ENCODE results near the gene ZC3H18.

ZC3H18 gene

DNA sequence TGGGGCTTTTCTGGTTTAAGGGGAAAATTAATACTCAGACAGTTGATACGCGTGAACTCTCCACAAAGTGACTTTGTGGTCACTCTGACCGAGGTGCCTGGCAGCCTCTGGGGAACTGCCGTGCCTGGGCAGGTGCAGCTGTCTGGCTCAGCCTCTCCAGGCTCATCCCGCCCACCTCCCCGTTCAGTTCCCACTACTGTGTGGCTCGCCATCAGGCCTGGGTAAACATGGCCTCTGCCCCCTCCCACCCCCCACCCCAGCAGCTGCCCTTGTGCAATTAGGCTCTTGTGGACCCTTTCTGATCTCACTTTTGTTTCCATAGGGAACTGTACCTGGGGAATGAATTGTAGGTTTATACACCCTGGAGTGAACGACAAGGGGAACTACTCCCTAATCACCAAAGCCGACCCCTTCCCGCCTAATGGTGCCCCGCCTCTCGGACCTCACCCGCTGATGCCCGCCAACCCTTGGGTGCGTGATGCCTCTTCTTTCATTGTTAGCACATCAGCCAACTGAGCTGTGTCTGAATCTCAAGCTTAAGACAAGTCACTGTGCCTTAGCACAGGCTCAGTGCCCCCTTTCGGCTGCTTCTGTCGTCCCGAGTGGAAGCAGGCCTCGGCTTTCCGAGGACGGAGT lies 27.8 kb downstream of the ZC3H18 start:
- no peak overlapping the region for H3K4me3 ChIP-seq (ENCODE audit: low read depth, low read length)

DNA sequence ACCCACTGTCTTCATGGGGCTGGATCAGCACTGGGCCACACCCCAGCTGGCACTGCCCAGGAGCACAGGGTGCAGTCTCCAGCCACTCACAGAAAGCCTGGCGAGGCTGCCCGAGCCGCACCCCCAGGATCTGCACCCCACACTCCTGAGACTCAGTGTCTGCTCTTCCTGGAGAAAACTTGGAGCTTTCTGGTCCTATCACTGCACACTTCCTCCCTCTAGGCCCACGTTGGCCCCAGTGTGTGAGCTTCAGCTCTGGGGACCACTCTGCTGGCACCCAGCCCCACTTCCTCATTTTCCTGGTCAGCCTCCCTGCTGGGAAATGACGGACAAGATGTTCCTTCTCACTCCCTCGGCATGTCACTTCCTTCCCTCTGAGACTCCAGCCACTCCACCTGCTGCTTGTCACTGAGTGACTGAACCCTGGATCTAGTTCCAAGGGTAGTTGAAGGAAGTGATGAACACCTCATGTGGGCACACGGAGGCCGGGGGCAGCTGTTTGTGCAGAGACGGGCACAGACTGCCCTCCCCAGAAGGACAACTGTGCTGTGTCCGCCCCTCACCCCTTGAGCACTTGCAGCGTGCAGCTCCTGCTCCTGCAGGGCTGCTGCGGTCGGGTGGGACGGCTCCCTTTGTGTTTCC lies 29.0 kb downstream of the ZC3H18 start:
- DNase-seq (ENCODE audit: low read depth) = peak; percentile 99
- peak overlapping the region; percentile 23 for H3K4me3 ChIP-seq (ENCODE audit: low read depth, low read length)
- TF ChIP-seq MYC (IDR thresholded peaks at IDR 0.05; ENCODE audit: low read depth, low read length) = peak; percentile 50; the same call in 1 of the 2 replicates
- TF ChIP-seq, protein P1, sequence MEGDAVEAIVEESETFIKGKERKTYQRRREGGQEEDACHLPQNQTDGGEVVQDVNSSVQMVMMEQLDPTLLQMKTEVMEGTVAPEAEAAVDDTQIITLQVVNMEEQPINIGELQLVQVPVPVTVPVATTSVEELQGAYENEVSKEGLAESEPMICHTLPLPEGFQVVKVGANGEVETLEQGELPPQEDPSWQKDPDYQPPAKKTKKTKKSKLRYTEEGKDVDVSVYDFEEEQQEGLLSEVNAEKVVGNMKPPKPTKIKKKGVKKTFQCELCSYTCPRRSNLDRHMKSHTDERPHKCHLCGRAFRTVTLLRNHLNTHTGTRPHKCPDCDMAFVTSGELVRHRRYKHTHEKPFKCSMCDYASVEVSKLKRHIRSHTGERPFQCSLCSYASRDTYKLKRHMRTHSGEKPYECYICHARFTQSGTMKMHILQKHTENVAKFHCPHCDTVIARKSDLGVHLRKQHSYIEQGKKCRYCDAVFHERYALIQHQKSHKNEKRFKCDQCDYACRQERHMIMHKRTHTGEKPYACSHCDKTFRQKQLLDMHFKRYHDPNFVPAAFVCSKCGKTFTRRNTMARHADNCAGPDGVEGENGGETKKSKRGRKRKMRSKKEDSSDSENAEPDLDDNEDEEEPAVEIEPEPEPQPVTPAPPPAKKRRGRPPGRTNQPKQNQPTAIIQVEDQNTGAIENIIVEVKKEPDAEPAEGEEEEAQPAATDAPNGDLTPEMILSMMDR (IDR thresholded peaks at IDR 0.05; ENCODE audit: low read depth, low read length) = no peak
- TF ChIP-seq, protein P2, sequence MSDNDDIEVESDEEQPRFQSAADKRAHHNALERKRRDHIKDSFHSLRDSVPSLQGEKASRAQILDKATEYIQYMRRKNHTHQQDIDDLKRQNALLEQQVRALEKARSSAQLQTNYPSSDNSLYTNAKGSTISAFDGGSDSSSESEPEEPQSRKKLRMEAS (IDR thresholded peaks at IDR 0.05; ENCODE audit: low read depth, low read length) = no peak; the same call in 1 of the 2 replicates
- TF ChIP-seq POLR2A (IDR thresholded peaks at IDR 0.05; ENCODE audit: extremely low read depth, insufficient read length) = no peak

More for the DNA sequence above, 27.8 kb downstream of the ZC3H18 start:
- no peak for TF ChIP-seq POLR2A (IDR thresholded peaks at IDR 0.05; ENCODE audit: extremely low read depth, insufficient read length)
- TF ChIP-seq, protein P2 (IDR thresholded peaks at IDR 0.05; ENCODE audit: low read depth, low read length) = no peak
- TF ChIP-seq MYC (IDR thresholded peaks at IDR 0.05; ENCODE audit: low read depth, low read length) = no peak
- TF ChIP-seq, protein P1 (IDR thresholded peaks at IDR 0.05; ENCODE audit: low read depth, low read length) = no peak
- DNase-seq (ENCODE audit: low read depth) = peak; percentile 66

DNA sequence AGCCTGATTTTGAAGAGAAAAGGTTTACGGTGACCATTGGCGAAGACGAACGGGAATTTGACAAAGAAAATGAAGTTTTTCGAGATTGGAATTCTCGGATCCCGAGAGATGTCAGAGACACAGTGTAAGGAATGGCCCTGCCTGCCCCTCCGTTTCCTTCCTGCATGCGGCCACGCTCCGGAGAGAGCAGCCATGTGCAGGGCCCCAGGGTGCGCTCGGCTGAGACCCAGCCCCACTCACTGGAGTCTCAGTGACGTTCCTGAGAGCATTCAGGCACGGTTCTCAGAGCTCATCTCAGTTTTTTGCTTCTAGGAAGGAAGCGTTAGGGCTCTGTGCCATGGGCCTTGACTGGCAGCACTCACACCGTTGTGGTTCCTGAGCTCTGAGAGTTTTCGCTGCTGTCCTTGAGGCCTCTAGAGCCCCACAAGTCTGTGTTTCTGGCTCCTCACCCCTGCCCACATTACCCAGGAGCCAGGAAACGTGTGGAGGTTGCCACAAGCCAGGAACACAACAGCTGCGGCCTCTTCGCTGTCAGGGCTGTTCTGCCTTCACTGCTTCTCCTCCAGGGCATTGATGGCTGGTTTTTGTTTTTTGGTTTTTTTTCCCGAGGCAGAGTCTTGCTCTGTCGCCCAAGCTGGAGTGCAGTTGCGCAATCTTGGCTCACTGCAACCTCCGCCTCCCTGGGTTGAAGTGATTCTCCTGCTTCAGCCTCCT lies 29.8 kb downstream of the ZC3H18 start:
- peak; percentile 87 for DNase-seq (ENCODE audit: low read depth)

DNA sequence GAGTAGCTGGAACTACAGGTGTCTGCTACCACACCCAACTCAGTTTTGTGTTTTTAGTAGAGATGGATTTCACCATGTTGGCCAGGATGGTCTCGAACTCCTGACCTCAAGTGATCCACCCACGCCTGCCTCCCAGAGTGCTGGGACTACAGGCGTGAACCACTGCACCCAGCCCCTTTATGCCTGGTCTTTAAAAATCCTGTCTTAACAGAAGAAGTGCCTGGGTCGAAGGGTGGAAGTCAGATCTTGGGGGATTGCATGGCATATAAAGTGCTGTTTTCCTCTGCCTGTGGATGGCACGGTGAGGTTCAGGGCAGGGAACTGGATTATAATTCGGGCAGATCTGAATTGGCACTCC lies 30.3 kb downstream of the ZC3H18 start:
- no peak for DNase-seq (ENCODE audit: low read depth)
- no peak overlapping the region for H3K4me3 ChIP-seq (ENCODE audit: low read depth, low read length)
- TF ChIP-seq POLR2A (IDR thresholded peaks at IDR 0.05; ENCODE audit: extremely low read depth, insufficient read length) = no peak

More for the DNA sequence above, 29.8 kb downstream of the ZC3H18 start:
- peak overlapping the region; percentile 23 for H3K4me3 ChIP-seq (ENCODE audit: low read depth, low read length)
- TF ChIP-seq POLR2A (IDR thresholded peaks at IDR 0.05; ENCODE audit: extremely low read depth, insufficient read length) (no peak), MYC (IDR thresholded peaks at IDR 0.05; ENCODE audit: low read depth, low read length) (no peak)
- TF ChIP-seq, protein P2 (IDR thresholded peaks at IDR 0.05; ENCODE audit: low read depth, low read length) = peak; percentile 12; the same call in 1 of the 2 replicates

DNA sequence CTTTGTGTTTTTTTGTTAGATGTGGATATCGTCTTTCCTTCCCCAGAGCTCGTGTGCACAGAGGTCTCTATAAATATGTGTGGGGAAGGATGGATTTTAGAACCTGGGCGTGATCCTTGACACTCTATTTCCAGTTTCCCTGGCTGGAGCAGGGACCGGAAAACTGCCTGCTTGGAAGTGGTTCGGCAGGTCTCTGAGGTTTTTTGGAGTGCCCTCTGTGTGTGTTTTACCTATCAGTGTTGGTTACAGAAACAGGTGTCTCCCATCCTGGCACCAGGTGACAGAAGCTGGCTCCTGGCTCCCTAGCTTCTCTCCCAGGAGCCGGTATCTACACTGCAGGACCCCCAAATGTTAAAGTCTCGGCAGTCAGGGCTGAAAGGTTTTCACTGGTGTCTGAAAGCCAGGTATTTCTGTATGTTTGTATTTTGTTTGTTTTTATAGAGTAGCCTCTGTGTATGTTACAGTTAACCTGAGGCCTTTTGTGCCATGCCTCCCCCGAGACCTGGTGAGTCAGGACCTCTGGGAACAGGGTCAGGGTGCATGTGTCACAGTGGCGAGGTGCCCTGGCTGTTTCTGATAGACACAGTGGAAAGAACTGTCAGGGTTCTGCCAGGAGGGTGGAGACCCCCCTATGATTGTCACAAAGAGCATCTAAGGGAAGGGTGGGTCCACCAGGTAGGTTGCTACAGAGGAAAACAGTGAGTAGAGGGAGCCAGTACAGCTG lies 31.3 kb downstream of the ZC3H18 start:
- peak; percentile 63 for DNase-seq (ENCODE audit: low read depth)
- H3K4me3 ChIP-seq (ENCODE audit: low read depth, low read length) = no peak overlapping the region
- TF ChIP-seq, protein P1 (IDR thresholded peaks at IDR 0.05; ENCODE audit: low read depth, low read length) = no peak
- TF ChIP-seq MYC (IDR thresholded peaks at IDR 0.05; ENCODE audit: low read depth, low read length) (no peak), POLR2A (IDR thresholded peaks at IDR 0.05; ENCODE audit: extremely low read depth, insufficient read length) (no peak)
- TF ChIP-seq, protein P2 (IDR thresholded peaks at IDR 0.05; ENCODE audit: low read depth, low read length) = no peak

DNA sequence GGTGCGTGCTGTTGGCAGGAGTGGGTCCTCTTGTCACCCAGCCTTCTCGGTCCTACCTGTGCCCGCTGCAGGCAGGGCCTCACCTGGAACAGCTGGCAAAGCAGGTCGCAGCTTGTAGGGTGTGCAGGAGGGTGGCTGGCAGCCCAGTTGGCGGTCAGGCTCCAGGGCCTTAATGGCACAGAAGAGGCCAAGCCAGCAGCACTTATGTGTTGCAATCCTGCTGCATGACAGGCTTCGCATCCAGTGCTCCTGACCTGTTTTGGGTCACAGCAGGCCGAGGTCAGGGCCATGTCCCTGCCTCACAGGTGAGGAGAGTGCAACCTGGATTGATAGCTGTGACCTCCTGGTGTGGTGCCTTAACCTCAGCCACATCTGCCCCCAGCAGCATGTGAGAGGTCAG lies 31.9 kb downstream of the ZC3H18 start:
- H3K4me3 ChIP-seq (ENCODE audit: low read depth, low read length) = no peak overlapping the region
- no peak for DNase-seq (ENCODE audit: low read depth)
- TF ChIP-seq POLR2A (IDR thresholded peaks at IDR 0.05; ENCODE audit: extremely low read depth, insufficient read length) = no peak

Measured in NB4 (cell line).